AG04449 (cell line): Measurements from ENCODE around the gene CDC42EP4.

ENCODE experiments used
- CTCF ChIA-PET: fragments of 350-600 bp; formaldehyde crosslinking; extraction: SDS; loops from one replicate; lab custom pipeline; 2021; ENCODE audit warnings: antibody characterized with exemption; lab: Yijun Ruan, JAX
- POLR2A ChIA-PET: fragments of 400-600, 350-600 bp; formaldehyde crosslinking; extraction: SDS; loops from one replicate; lab custom pipeline; 2020; ENCODE audit warnings: antibody characterized with exemption, inconsistent platforms; lab: Yijun Ruan, JAX
- DNase-seq: peaks from one replicate; pipeline ENCODE4 v3.0.0-alpha.2; 2010; ENCODE audit warnings: low read depth, low spot score
- H3K4me3 ChIP-seq: 2 replicates; pipeline ENCODE4 v1.5.1; 2011; ENCODE audit warnings: low read depth, mild to moderate bottlenecking, control low read depth, low read length
- TF ChIP-seq, protein P1 (sequence below): IDR thresholded peaks from one replicate; pipeline ENCODE4 v1.5.1; 2011; ENCODE audit warnings: mild to moderate bottlenecking, moderate library complexity, low read length, control low read depth, inconsistent platforms; ENCODE audit not compliant: insufficient read depth; ENCODE audit errors: missing control alignments

The CDC42EP4 gene

DNA sequence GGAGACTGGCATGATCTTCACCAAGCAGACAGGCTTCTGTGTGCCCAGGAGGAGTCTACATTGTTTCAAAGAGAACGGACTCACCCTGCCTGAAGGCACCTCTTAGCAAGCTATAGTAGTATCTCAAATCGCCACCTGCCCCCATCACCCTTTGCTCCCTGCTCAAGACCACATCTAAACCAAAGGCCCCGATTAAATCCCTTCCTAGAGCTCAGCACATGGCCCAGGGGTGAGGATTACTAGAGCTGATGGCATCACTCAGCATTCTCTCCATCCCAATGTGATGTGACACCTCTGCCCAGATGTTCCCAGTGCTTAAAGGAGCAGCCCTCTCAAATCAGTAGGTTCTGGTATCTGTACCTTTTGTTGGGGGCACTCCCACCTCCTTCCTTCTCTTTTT is 8.0 kb upstream of the CDC42EP4 start:
- TF ChIP-seq, protein P1, sequence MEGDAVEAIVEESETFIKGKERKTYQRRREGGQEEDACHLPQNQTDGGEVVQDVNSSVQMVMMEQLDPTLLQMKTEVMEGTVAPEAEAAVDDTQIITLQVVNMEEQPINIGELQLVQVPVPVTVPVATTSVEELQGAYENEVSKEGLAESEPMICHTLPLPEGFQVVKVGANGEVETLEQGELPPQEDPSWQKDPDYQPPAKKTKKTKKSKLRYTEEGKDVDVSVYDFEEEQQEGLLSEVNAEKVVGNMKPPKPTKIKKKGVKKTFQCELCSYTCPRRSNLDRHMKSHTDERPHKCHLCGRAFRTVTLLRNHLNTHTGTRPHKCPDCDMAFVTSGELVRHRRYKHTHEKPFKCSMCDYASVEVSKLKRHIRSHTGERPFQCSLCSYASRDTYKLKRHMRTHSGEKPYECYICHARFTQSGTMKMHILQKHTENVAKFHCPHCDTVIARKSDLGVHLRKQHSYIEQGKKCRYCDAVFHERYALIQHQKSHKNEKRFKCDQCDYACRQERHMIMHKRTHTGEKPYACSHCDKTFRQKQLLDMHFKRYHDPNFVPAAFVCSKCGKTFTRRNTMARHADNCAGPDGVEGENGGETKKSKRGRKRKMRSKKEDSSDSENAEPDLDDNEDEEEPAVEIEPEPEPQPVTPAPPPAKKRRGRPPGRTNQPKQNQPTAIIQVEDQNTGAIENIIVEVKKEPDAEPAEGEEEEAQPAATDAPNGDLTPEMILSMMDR: no peak

DNA sequence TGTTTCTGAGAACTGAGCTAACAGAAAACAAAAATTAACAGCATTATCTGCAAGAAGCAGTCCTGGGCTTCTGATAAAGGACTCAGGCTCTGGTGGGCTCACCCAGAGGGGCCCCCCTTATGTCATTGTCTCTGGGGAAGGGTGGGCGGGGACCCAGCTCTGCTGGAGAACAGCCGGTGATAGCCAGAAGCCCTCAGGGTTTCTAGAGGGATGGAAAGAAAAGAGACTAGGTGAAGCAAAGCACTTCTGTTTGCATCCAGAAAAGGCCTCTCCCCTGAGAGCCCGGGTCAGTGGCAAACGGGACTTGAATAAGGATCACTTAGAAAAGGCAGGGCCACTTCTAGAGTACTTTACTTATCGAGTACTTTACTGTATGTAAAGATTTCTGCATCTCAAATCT is 7.0 kb upstream of the CDC42EP4 start:
- no peak overlapping the region for H3K4me3 ChIP-seq
- ChIA-PET CTCF (interaction anchor here (1.0 to 2.0 kb wide), 5 partner anchors 9 to 64 kb away, joined by 3 to 5 read pairs (median 4); no protein-coding TSS in a partner anchor), POLR2A (no interaction called here)
- DNase-seq: no peak
- TF ChIP-seq, protein P1: no peak

More for the DNA sequence above, 8.0 kb upstream of the CDC42EP4 start:
- H3K4me3 ChIP-seq: no peak overlapping the region
- ChIA-PET POLR2A (no interaction called here), CTCF (interaction anchor here (1.7 to 2.0 kb wide), 2 partner anchors 9 to 64 kb away, joined by 5 to 7 read pairs; partner anchors contain the start of gene CDC42EP4)
- no peak for DNase-seq

DNA sequence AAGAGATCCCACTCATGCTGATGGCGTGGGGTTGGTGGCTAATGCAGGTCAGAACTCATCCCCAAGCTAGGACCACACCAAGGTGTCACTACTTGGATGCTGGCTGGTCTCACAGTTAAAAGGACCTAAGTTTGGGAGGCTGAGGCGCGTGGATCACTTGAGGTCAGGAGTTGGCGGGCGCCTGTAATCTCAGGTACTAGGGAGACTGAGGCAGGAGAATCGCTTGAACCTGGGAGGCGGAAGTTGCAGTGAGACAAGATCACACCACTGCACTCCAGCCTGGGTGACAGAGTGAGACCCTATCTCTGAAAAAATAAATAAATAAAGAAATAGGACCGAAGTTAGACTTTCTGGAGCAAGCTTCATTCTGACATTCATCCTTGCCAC is 6.6 kb upstream of the CDC42EP4 start:
- POLR2A ChIA-PET: no interaction called here
- DNase-seq: no peak
- CTCF ChIA-PET: interaction anchor here (1.0 to 2.0 kb wide), 4 partner anchors 9 to 53 kb away, joined by 3 to 5 read pairs (median 4); no protein-coding TSS in a partner anchor
- TF ChIP-seq, protein P1: no peak
- no peak overlapping the region for H3K4me3 ChIP-seq

DNA sequence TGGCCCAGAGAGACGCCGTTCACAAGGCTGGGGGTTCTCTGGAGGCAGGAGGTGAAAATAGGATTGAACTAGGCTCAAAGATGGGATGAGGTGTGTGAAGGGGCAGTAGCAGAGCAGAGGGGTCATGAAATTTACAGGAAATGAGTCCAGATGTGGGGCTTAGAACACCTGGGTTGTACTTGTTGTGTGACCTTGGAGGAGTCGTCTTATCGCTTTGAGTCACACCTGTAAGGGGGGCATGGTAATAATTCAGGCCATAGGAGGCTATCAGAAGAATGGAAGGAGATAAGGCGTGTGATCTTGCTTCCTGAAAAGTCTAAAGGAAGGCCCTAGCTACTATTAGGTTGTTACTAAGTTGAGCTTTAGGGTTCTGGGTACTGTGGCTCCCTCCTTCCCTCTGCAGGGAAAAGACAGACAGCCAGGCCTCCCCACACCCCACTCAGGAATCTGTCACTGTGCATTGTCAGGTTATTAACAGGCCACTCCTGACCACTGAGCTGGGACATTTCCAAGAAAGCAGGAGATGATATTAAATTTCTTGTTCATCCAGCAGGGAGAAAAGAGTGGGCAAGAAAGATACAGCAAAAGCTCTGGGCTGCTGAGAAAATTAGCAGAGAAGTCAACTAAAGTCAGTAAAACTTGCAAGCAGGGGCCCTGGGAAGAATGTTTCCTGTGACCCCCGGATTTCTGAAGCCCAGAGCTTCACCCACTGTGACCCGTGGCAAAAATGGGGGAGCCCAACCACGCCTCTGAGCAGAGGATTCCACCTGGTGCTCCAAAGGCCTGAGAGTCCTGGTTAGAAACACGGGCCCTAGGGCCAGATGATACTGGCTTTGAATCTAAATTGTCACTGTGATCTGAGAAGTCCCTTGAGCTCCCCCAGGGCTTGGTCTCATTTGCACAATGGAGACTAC is 6.0 kb upstream of the CDC42EP4 start:
- ChIA-PET POLR2A (no interaction called here), CTCF (interaction anchor here (1.0 to 2.0 kb wide), 5 partner anchors 8 to 53 kb away, joined by 3 to 5 read pairs (median 3); no protein-coding TSS in a partner anchor)
- DNase-seq: no peak
- TF ChIP-seq, protein P1: no peak
- no peak overlapping the region for H3K4me3 ChIP-seq

DNA sequence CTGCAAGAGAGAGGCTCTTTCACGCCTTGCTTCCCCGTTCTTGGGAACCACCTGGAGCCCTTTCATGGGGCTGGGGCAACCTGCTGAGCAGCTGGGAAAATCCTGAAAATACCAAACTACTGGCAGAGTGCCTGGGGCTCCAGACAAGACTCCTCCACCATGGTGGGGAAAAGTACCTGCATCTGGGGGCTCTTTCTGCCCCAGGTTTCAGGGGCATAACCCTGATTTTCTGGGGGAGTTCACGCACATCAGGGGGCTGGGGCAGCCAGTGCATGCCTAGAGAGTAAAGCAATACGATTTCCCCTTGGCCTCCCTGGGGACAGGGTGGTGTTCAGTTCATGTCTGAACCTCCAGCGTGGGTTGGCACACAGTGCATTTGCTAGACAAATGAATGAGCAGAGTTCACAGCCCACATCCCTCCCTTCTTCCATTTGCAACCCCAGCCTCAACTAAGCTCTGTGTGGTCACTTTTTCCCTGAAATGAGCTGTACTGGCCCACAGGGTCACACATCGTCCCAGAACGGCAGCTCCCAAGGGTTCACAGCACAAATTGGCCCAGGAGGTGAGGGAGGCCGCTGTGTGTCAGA is 5.2 kb upstream of the CDC42EP4 start:
- POLR2A ChIA-PET: no interaction called here
- DNase-seq: no peak
- CTCF ChIA-PET: interaction anchor here (1.0 to 2.0 kb wide), 2 partner anchors 7 to 9 kb away, joined by 3 to 5 read pairs; no protein-coding TSS in a partner anchor
- TF ChIP-seq, protein P1: no peak
- H3K4me3 ChIP-seq: no peak overlapping the region

DNA sequence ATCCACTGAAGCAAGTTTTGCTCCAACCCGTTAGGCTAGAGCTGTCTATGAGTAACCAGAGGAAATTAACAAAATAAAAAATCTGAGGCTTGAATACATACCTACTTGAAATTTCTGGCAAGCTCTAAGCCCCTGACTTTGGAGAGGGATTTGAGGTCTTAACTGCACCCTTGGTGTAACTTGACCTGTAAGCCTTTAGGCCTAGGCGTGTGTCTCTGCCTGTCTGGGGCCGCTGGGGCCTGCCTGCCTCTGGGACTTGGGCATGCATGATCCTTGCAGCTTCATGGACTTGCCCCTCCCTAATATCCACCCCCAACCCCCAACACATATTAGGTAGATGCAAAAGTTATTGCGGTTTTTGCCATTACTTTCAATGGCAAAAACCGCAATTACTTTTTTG is 3.7 kb upstream of the CDC42EP4 start:
- TF ChIP-seq, protein P1: no peak
- CTCF ChIA-PET: interaction anchor here (2.5 kb wide), 1 partner anchor 55 kb away, joined by 8 read pairs; no protein-coding TSS in a partner anchor
- no peak for DNase-seq
- POLR2A ChIA-PET: no interaction called here
- no peak overlapping the region for H3K4me3 ChIP-seq
